Chondrocyte (in vitro differentiated cells): ENCODE results near the gene ASCC2. TPM values are rescaled to one million over a fixed set of nuclear protein-coding genes. Genes with fewer than 3 reads are reported as not detected.

Experiments used
- DNase-seq: peaks from one replicate; pipeline ENCODE4 v3.0.0; 2021; ENCODE audit warnings: mixed read lengths, low spot score
- H3K27ac Mint-ChIP-seq: one replicate; pipeline ENCODE4 v1.8.0; 2021; ENCODE audit warnings: mild to moderate bottlenecking, moderate library complexity, mixed read lengths; ENCODE audit not compliant: unreplicated experiment
- H3K27me3 Mint-ChIP-seq: 2 replicates; pipeline ENCODE4 v1.8.0; 2021; ENCODE audit warnings: low read depth, mixed read lengths
- H3K36me3 Mint-ChIP-seq: 2 replicates; pipeline ENCODE4 v1.8.0; 2021; ENCODE audit warnings: low read depth, mixed read lengths
- H3K4me1 Mint-ChIP-seq: 2 replicates; pipeline ENCODE4 v1.8.0; 2021; ENCODE audit warnings: low read depth, mild to moderate bottlenecking, mixed read lengths
- H3K4me3 Mint-ChIP-seq: one replicate; pipeline ENCODE4 v1.8.0; 2021; ENCODE audit warnings: mild to moderate bottlenecking, moderate library complexity, mixed read lengths; ENCODE audit not compliant: unreplicated experiment
- H3K9me3 Mint-ChIP-seq: 2 replicates; pipeline ENCODE4 v1.8.0; 2021; ENCODE audit warnings: low read depth, mixed read lengths
- CTCF ChIP-seq: fragments of 200-600 bp; sonication (generic); IDR thresholded peaks from 2 replicates; pipeline ENCODE4 v1.5.0; 2021; ENCODE audit warnings: antibody characterized with exemption, mild to moderate bottlenecking, moderate library complexity
- total RNA-seq: library from RNA; stranded (reverse); gene quantifications from 3 replicates; pipeline ENCODE4 v1.2.1, GENCODE V29; 2021

Gene ASCC2
- total RNA-seq, 1 donor from 2014 or later: 43.2 TPM

DNA sequence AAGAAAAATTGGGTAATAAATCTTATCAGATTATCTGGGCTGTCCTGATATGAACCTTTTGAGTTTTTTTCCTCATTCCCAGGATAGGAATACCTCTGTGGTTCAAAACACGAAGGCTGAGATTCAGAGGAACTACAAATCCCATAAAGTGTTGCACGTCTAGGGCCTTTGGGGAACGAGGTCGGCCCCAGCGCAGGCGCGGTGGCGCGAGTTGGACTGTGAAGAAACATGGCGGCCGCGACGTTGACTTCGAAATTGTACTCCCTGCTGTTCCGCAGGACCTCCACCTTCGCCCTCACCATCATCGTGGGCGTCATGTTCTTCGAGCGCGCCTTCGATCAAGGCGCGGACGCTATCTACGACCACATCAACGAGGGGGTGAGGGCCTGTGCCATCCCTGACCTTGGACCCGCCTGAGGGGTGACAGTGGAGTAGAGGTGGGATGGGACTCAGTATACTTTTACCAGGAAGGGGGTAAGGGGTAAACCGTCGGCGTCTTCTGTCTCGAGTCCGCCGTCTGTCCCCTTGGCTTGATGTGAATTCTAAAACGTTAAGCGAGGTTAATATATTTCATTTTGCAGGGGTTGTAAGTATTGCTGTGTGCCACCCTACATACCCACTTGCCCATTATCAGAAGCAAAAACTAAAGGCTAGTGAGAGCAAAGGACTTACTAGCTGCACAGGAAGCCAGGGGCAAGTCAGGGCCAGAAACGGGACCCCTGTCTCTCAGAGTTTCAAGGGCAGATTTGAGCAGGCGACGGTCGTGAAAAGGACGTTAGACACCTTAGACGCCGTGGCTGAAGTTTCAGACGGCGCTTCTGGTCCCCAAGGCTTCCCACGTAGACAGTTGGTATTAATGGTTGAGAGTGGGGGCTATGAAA is 70.7 kb downstream of the ASCC2 start, which contains the start of gene UQCR10:
UQCR10 (plus strand) TSS at position 199 of the 881 bp plus-strand sequence; CDS start at position 229, 30 bp downstream.
- TF ChIP-seq CTCF: no peak
- Mint-ChIP-seq H3K36me3 (peaks cover 2% of the 10 kb centered on the region), H3K4me3 (peak within 1 kb of the TSS; percentile 100), H3K4me1 (peaks cover 22% of the 10 kb centered on the region), H3K27ac (peak within 1 kb of the TSS; percentile 94), H3K27me3 (no peaks in the 10 kb centered on the region), H3K9me3 (no peaks in the 10 kb centered on the region)
- DNase-seq: peak; percentile 97

GRCh38 chr22:29766632-29767170 is 71.4 kb downstream of the ASCC2 start, which contains the start of gene ZMAT5:
Gene ZMAT5, minus strand, starts transcription at chr22:29767007. Its CDS starts 18,463 bp downstream, at chr22:29748544.
- H3K27me3 Mint-ChIP-seq: no peaks in the 10 kb centered on the region
- H3K4me1 Mint-ChIP-seq: peaks cover 19% of the 10 kb centered on the region
- DNase-seq: peak; percentile 96
- no peak for TF ChIP-seq CTCF
- H3K4me3 Mint-ChIP-seq: peak within 1 kb of the TSS; percentile 100
- H3K9me3 Mint-ChIP-seq: no peaks in the 10 kb centered on the region
- peak within 1 kb of the TSS; percentile 94 for H3K27ac Mint-ChIP-seq
- H3K36me3 Mint-ChIP-seq: peaks cover 2% of the 10 kb centered on the region

DNA sequence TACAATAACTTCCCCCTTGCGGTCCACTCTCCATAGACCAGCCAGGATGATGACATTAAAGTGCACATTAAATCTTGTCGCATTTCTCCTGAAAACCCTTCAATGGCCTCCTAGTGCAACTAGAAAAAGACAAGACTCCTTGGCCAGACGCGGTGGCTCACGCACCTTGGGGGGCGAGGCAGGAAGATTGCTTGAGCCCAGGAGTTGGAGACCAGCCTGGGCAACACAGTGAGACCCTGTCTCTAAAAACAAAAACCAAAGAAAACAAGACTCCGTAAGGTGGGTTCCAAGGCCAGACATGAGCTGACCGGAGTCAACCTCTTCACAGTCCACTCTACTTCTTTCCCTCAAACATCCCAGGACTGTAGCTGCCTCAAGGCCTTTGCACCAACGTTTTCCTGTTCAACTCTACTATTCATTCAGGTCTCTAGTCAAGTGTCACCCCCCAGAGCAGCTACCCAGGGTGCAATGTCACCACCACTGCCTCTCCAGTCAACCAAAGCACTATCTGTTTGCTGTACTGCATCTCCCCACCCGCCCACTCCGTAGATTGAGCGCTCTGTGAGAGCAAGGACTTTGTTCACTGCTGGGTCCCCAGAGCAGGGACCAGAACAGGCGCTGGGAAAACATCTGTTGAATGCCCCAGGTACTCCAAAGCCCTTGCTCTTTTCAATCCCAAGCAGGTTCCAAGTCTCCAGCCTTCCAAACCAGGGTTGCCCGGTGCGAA is 72.0 kb downstream of the ASCC2 start:
- TF ChIP-seq CTCF: no peak
- Mint-ChIP-seq H3K9me3 (no peaks in the 10 kb centered on the region), H3K27me3 (no peaks in the 10 kb centered on the region), H3K4me1 (peaks cover 19% of the 10 kb centered on the region), H3K4me3 (peak overlapping the region; percentile 100), H3K36me3 (peaks cover 2% of the 10 kb centered on the region), H3K27ac (peak overlapping the region; percentile 94)
- no peak for DNase-seq

- TF ChIP-seq CTCF: no peak
- DNase-seq: no peak
- no peaks in the 10 kb centered on the region for H3K9me3 Mint-ChIP-seq
- H3K4me1 Mint-ChIP-seq: peaks cover 18% of the 10 kb centered on the region
- peaks cover under 1% of the 10 kb centered on the region for H3K36me3 Mint-ChIP-seq
- H3K27me3 Mint-ChIP-seq: no peaks in the 10 kb centered on the region
- no peak overlapping the region for H3K27ac Mint-ChIP-seq
- no peak overlapping the region for H3K4me3 Mint-ChIP-seq
Measured at GRCh38 chr22:29762263-29762662, 75.8 kb downstream of the ASCC2 start.

- H3K27me3 Mint-ChIP-seq: no peaks in the 10 kb centered on the region
Measured at GRCh38 chr22:29758959-29759358, 79.1 kb downstream of the ASCC2 start.

More at GRCh38 chr22:29758959-29759358, 79.1 kb downstream of the ASCC2 start:
- H3K36me3 Mint-ChIP-seq: no peaks in the 10 kb centered on the region
- peaks cover 8% of the 10 kb centered on the region for H3K4me1 Mint-ChIP-seq
- H3K9me3 Mint-ChIP-seq: no peaks in the 10 kb centered on the region
- no peak overlapping the region for H3K4me3 Mint-ChIP-seq
- TF ChIP-seq CTCF: no peak
- no peak for DNase-seq
- H3K27ac Mint-ChIP-seq: no peak overlapping the region
